Upper lobe of left lung (tissue), 6 donors: ENCODE measurements around the gene ATXN7L1. TPM values are rescaled to one million over a fixed set of nuclear protein-coding genes. Genes with fewer than 3 reads are reported as not detected.
"Not testable (repeated sequence)": the region's sequence is repeated elsewhere in the genome, so short reads cannot be mapped to it uniquely, and the experiment has no call there.

Source experiments
- ATAC-seq, 2 donors: fragments of 200-7000 bp; cut with Tn5 transposase; one replicate each; pipeline ENCODE4 v1.9.1; 2022; ENCODE audit warnings: mild to moderate bottlenecking in 2 of 2, moderate library complexity in 2 of 2; ENCODE audit not compliant: low FRiP score in 2 of 2
- DNase-seq, 2 donors: peaks; one replicate each; pipeline ENCODE4 v3.0.0-alpha.2; 2019 to 2020
- H3K27ac ChIP-seq, 4 donors: fragments of 200-600 bp; sonication (generic); one replicate each; pipeline ENCODE4 v1.5.1; 2016 to 2019
- H3K27me3 ChIP-seq, 4 donors: fragments of 200-600 bp; sonication (generic); one replicate each; pipeline ENCODE4 v1.5.1; 2017 to 2019
- H3K36me3 ChIP-seq, 4 donors: fragments of 200-600 bp; sonication (generic); one replicate each; pipeline ENCODE4 v1.5.1; 2016 to 2019
- H3K4me1 ChIP-seq, 4 donors: fragments of 200-600 bp; sonication (generic); one replicate each; pipeline ENCODE4 v1.5.1; 2018 to 2019
- H3K4me3 ChIP-seq, 4 donors: fragments of 200-600 bp; sonication (generic); one replicate each; pipeline ENCODE4 v1.5.1; 2017 to 2019; ENCODE audit warnings: mild to moderate bottlenecking in 2 of 4, moderate library complexity in 1 of 4
- H3K9me3 ChIP-seq, 4 donors: fragments of 200-600 bp; sonication (generic); one replicate each; pipeline ENCODE4 v1.5.1; 2018 to 2019
- CTCF ChIP-seq, 6 experiments: fragments of 450-650 bp in 4 of 6; fragments of 200-600 bp in 2 of 6; sonication (generic) in 2 of 6; IDR thresholded peaks; one replicate each; pipeline ENCODE4 v1.5.1; 2016 to 2019; ENCODE audit warnings: antibody characterized with exemption in 6 of 6
- EP300 ChIP-seq, 4 donors: sonication (generic); formaldehyde crosslinking; IDR thresholded peaks; one replicate each; pipeline ENCODE4 v1.5.1; 2017; ENCODE audit warnings: antibody characterized with exemption in 4 of 4, control low read depth in 2 of 4
- POLR2A ChIP-seq, 4 donors: fragments of 450-650 bp; IDR thresholded peaks; one replicate each; pipeline ENCODE4 v1.5.1; 2016 to 2017; ENCODE audit warnings: antibody characterized with exemption in 4 of 4, mild to moderate bottlenecking in 2 of 4
- POLR2AphosphoS5 ChIP-seq, 2 donors: sonication (generic); formaldehyde crosslinking; IDR thresholded peaks; one replicate each; pipeline ENCODE4 v1.5.1; 2017; ENCODE audit warnings: antibody characterized with exemption in 2 of 2
- WGBS, 2 donors: methylation state at CpG; one replicate each; pipeline ENCODE4 v1.1.5; 2017 to 2018; 5-methylcytosine and 5-hydroxymethylcytosine counted together
- total RNA-seq, 6 donors: library from RNA; depleted of rRNA in 4 of 6; stranded (reverse); fragments of >200 nt in 4 of 6; gene quantifications; one replicate each; pipeline versions ENCODE4 v1.1.0 to v1.2.1, GENCODE V29; 2016 to 2021
- donor health status: DM: no; HTN: no; CAD: no; lungs with moderate emphysema.
- donor health status: DM: no; HTN: yes; CAD: no; lungs with severe emphysema.

The ATXN7L1 gene
- total RNA-seq, 6 donors from 2014 or later = 7.1 to 43.0 (median 13.4) TPM

- no peak for ATAC-seq
These were observed 178.6 kb downstream of the ATXN7L1 start for GRCh38 chr7:105697753-105698152.

DNA sequence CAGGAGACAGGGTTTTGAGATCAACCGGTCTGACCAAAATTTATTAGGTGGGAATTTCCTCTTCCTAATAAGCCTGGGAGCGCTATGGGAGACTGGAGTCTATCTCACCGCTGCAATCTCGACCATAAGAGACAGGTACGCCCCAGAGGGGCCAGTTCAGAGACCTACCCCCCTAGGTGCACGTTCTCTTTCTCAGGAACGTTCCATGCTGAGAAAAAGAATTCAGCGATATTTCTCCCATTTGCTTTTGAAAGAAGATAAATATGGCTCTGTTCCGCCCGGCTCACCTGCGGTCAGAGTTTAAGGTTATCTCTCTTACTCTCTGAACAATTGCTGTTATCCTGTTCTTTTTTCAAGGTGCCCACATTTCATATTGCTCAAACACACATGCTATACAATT lies 179.2 kb downstream of the ATXN7L1 start:
- H3K27me3 ChIP-seq, H3K9me3 ChIP-seq, H3K4me1 ChIP-seq, H3K36me3 ChIP-seq, H3K4me3 ChIP-seq, DNase-seq, ATAC-seq, H3K27ac ChIP-seq: not testable (repeated sequence)
- WGBS, 2 donors = 84 to 88% methylated on average over 11 of the region's 11 CpGs

More at GRCh38 chr7:105697753-105698152, 178.6 kb downstream of the ATXN7L1 start:
- Histone ChIP-seq H3K9me3 (no peaks in the 10 kb centered on the region), H3K36me3 (no peaks in the 10 kb centered on the region), H3K4me1 (no peaks in the 10 kb centered on the region), H3K27ac (no peak overlapping the region), H3K27me3 (no peaks in the 10 kb centered on the region), H3K4me3 (no peak overlapping the region)
- DNase-seq = no peak
- no peak for TF ChIP-seq EP300 (IDR thresholded peaks at IDR 0.05)
- TF ChIP-seq CTCF (IDR thresholded peaks at IDR 0.05) = no peak
- TF ChIP-seq POLR2AphosphoS5 (IDR thresholded peaks at IDR 0.05) = no peak
- TF ChIP-seq POLR2A (IDR thresholded peaks at IDR 0.05) = no peak
- WGBS, 2 donors = 92 to 93% methylated on average over 5 of the region's 5 CpGs

DNA sequence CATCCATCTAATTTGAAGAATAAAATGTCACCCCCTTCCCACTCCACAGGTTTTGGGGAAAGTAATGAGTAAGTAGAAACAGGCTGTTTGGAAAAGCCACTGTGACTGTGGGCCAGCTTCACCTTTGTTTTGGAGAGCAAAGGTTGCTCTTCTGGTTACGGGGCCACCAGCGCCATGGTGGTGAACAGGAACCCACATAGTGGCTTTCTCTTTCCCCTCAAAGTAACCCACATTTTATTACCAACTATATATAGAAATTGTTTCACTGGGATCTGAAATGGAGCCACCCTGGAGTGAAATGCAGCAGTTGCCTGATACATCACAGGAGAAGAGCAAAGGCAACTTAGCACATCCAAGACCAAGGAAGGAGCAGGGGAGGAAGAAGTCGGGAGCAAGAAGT lies 182.8 kb downstream of the ATXN7L1 start:
- H3K27me3 ChIP-seq = no peaks in the 10 kb centered on the region
- no peak overlapping the region for H3K4me3 ChIP-seq
- peaks cover 4 to 16% (median 10%) of the 10 kb centered on the region in 4 donors for H3K4me1 ChIP-seq
- DNase-seq (no peak), ATAC-seq (no peak)
- H3K36me3 ChIP-seq = no peaks in the 10 kb centered on the region
- TF ChIP-seq POLR2A (IDR thresholded peaks at IDR 0.05) (no peak), EP300 (IDR thresholded peaks at IDR 0.05) (no peak), CTCF (IDR thresholded peaks at IDR 0.05) (no peak), POLR2AphosphoS5 (IDR thresholded peaks at IDR 0.05) (no peak)
- no peaks in the 10 kb centered on the region for H3K9me3 ChIP-seq
- 77 to 82% methylated on average over 3 of the region's 3 CpGs for WGBS, 2 donors
- H3K27ac ChIP-seq = no peak overlapping the region

DNA sequence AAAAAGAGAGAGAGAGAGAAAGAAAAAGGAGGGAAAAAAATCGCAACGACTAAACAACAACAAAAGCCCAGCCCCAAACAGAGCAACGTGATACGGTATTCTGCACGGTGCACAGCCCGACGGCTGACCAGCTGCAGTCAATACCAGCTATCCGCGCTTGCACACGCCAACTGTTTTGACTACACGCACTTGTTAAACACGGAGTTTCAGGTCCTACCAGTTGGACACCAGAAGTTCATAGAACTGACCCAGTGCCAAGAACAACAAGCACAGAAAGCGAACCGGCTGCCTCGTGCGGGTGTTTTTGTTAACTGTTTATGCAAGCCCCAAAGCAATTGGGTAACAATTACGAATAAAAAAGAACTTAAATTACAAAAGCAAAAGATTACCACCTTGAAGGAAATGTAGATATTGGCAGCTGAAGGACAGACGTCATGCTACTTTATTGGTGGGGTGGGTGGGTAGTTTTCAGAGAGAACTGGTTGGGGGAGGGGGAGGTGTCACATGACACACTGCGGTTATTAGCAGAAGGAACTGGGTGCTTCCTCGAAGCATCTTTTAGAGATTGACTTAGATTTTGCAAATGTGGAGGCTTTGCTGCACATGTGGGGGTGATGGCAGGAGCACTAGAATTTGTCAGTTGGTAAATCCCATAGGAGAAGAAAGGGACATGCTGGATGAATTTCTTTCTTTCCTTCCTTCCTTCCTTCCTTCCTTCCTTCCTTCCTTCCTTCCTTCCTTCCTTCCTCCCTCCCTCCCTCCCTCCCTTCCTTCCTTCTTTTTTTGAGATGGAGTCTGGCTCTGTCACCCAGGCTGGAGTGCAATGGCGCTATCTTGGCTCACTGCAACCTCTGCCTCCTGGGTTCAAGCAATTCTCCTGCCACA lies 184.5 kb downstream of the ATXN7L1 start:
- TF ChIP-seq POLR2AphosphoS5 (IDR thresholded peaks at IDR 0.05) (peak in 1 of 2 donors; percentile 52), POLR2A (IDR thresholded peaks at IDR 0.05) (peak in 1 of 4 donors; percentile 49), CTCF (IDR thresholded peaks at IDR 0.05) (no peak), EP300 (IDR thresholded peaks at IDR 0.05) (no peak)
- ATAC-seq = peak; percentile 86 to 88
- Histone ChIP-seq H3K9me3 (no peaks in the 10 kb centered on the region), H3K36me3 (no peaks in the 10 kb centered on the region), H3K4me3 (peak overlapping the region; percentile 31 to 61 (median 50)), H3K4me1 (peaks cover 4 to 16% (median 10%) of the 10 kb centered on the region in 4 donors), H3K27me3 (no peaks in the 10 kb centered on the region), H3K27ac (peak overlapping the region; percentile 64 to 79 (median 70))
- DNase-seq = peak in 1 of 2 donors; percentile 85
- WGBS, 2 donors = 4 to 5% methylated on average over 21 of the region's 21 CpGs

DNA sequence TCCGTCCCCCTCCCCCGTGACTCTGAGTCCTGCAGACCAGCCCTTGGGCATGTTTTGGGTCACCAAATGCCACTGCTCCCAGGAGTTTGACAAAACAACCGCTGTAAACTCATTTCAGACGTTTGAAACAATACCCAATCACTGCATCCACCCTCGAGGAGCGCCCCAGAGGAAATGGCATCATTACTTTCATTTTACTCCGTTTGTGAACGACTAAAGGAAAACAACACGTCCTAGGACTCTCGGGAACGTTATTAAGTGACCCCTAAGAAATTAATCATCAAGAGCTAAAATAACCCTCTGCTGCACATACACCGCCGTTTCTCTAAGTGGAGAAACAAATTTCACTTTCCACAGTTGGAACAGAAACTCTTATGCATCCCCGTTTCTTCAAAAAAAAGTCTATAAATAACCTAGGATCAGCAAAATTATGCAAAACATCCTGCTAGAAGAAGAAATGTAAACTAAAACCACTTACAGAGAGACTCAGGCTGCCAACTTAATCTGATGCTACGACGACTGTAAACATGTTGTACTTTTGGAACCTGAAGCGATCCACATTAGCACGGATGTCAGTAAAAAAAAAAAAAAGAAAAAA lies 185.2 kb downstream of the ATXN7L1 start:
- ATAC-seq (peak in 1 of 2 donors; percentile 51), DNase-seq (peak in 1 of 2 donors; percentile 29)
- Histone ChIP-seq H3K27ac (peak overlapping the region; percentile 64 to 79 (median 70)), H3K36me3 (no peaks in the 10 kb centered on the region), H3K4me1 (peaks cover 4 to 16% (median 10%) of the 10 kb centered on the region in 4 donors), H3K27me3 (no peaks in the 10 kb centered on the region), H3K4me3 (peak overlapping the region; percentile 31 to 61 (median 50)), H3K9me3 (no peaks in the 10 kb centered on the region)
- TF ChIP-seq POLR2AphosphoS5 (IDR thresholded peaks at IDR 0.05) (no peak), CTCF (IDR thresholded peaks at IDR 0.05) (no peak)
- 4 to 5% methylated on average over 18 of the region's 18 CpGs for WGBS, 2 donors
